ENCODE data around the gene LNPK. TPM values are rescaled to one million over a fixed set of nuclear protein-coding genes. Genes with fewer than 3 reads are reported as not detected.

The LNPK gene
- total and polyA plus RNA-seq, 2 experiments from 2014 or later, result 5.4 to 8.1 TPM

GRCh38 chr2:175932675-175933074, 69.4 kb downstream of the LNPK start:
- no peak overlapping the region for H3K4me3 Mint-ChIP-seq
- H3K9me3 Mint-ChIP-seq, result no peaks in the 10 kb centered on the region
- no peaks in the 10 kb centered on the region for H3K36me3 Mint-ChIP-seq (ENCODE audit: low read depth)
- Histone ChIP-seq H3K9me2 (ENCODE audit: insufficient read depth) (no peaks in the 10 kb centered on the region), H2AFZ (no peak overlapping the region), H3K36me3 (ENCODE audit: insufficient read depth) (no peaks in the 10 kb centered on the region), H3K27ac (ENCODE audit: low read depth) (no peak overlapping the region), H3K4me2 (no peak overlapping the region), H3K4me1 (ENCODE audit: insufficient read depth) (no peaks in the 10 kb centered on the region), H3F3A (replicated peaks; ENCODE audit: low read depth) (no peaks in the 10 kb centered on the region), H3K4me3 (no peak overlapping the region), H3K79me2 (replicated peaks; ENCODE audit: insufficient read depth) (no peaks in the 10 kb centered on the region), H4K20me1 (replicated peaks; ENCODE audit: insufficient read depth) (no peaks in the 10 kb centered on the region), H3K27me3 (ENCODE audit: insufficient read depth) (no peaks in the 10 kb centered on the region)
- TF ChIP-seq EZH2 (IDR thresholded peaks at IDR 0.05; ENCODE audit: low read depth, unreplicated experiment), result no peak
- no peak for TF ChIP-seq CREB1 (CRISPR knock-in tag; IDR thresholded peaks at IDR 0.05; ENCODE audit: low read depth)
- no peak for TF ChIP-seq ZNF462 (CRISPR knock-in tag; IDR thresholded peaks at IDR 0.05)
- no peak for DNase-seq (ENCODE audit: low spot score)
- no peaks in the 10 kb centered on the region for H3K27me3 Mint-ChIP-seq (ENCODE audit: insufficient read depth, low read depth, poor library complexity)
- no peak overlapping the region for H3K27ac Mint-ChIP-seq
- no peaks in the 10 kb centered on the region for H3K4me1 Mint-ChIP-seq
- ATAC-seq, result no peak

DNA sequence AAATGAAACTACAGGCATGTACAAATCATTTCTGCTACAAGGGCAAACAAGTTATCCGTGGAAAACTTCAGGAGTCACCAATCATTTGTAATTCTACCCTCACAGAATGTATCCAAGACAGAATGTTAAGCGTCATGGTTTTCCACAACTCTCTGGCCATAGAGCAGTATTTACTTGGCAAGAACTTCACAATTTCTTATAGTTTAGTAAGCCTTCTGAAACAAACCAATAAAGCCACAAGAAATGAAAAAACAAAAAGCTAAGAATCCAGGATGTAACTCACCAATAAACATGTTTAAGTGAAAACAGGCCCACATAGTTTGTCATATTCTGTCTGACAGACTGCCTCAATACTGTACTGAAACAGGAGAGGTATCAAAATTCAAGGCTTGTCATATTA, 70.3 kb downstream of the LNPK start:
- Mint-ChIP-seq H3K27ac (no peak overlapping the region), H3K27me3 (ENCODE audit: insufficient read depth, low read depth, poor library complexity) (no peaks in the 10 kb centered on the region), H3K4me1 (no peaks in the 10 kb centered on the region), H3K9me3 (no peaks in the 10 kb centered on the region), H3K4me3 (no peak overlapping the region), H3K36me3 (ENCODE audit: low read depth) (no peaks in the 10 kb centered on the region)
- H2AFZ ChIP-seq, result no peak overlapping the region
- no peaks in the 10 kb centered on the region for H3K27me3 ChIP-seq (ENCODE audit: insufficient read depth)
- DNase-seq (ENCODE audit: low spot score) (no peak), ATAC-seq (no peak)
- no peaks in the 10 kb centered on the region for H3K79me2 ChIP-seq (replicated peaks; ENCODE audit: insufficient read depth)
- H3F3A ChIP-seq (replicated peaks; ENCODE audit: low read depth), result no peaks in the 10 kb centered on the region
- no peak overlapping the region for H3K4me3 ChIP-seq
- H4K20me1 ChIP-seq (replicated peaks; ENCODE audit: insufficient read depth), result no peaks in the 10 kb centered on the region
- H3K4me1 ChIP-seq (ENCODE audit: insufficient read depth), result no peaks in the 10 kb centered on the region
- H3K4me2 ChIP-seq, result no peak overlapping the region
- H3K27ac ChIP-seq (ENCODE audit: low read depth), result no peak overlapping the region
- no peaks in the 10 kb centered on the region for H3K9me2 ChIP-seq (ENCODE audit: insufficient read depth)
- no peaks in the 10 kb centered on the region for H3K36me3 ChIP-seq (ENCODE audit: insufficient read depth)
- TF ChIP-seq ZNF114 (CRISPR knock-in tag; IDR thresholded peaks at IDR 0.05) (no peak), CREB1 (CRISPR knock-in tag; IDR thresholded peaks at IDR 0.05; ENCODE audit: low read depth) (no peak), NANOG (IDR thresholded peaks at IDR 0.05; ENCODE audit: borderline replicate concordance) (no peak), EZH2phosphoT487 (IDR thresholded peaks at IDR 0.05; ENCODE audit: unreplicated experiment) (no peak)
- TF ChIP-seq, protein P1, sequence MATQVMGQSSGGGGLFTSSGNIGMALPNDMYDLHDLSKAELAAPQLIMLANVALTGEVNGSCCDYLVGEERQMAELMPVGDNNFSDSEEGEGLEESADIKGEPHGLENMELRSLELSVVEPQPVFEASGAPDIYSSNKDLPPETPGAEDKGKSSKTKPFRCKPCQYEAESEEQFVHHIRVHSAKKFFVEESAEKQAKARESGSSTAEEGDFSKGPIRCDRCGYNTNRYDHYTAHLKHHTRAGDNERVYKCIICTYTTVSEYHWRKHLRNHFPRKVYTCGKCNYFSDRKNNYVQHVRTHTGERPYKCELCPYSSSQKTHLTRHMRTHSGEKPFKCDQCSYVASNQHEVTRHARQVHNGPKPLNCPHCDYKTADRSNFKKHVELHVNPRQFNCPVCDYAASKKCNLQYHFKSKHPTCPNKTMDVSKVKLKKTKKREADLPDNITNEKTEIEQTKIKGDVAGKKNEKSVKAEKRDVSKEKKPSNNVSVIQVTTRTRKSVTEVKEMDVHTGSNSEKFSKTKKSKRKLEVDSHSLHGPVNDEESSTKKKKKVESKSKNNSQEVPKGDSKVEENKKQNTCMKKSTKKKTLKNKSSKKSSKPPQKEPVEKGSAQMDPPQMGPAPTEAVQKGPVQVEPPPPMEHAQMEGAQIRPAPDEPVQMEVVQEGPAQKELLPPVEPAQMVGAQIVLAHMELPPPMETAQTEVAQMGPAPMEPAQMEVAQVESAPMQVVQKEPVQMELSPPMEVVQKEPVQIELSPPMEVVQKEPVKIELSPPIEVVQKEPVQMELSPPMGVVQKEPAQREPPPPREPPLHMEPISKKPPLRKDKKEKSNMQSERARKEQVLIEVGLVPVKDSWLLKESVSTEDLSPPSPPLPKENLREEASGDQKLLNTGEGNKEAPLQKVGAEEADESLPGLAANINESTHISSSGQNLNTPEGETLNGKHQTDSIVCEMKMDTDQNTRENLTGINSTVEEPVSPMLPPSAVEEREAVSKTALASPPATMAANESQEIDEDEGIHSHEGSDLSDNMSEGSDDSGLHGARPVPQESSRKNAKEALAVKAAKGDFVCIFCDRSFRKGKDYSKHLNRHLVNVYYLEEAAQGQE (IDR thresholded peaks at IDR 0.05; ENCODE audit: unreplicated experiment), result no peak
